Measurements from ENCODE around the gene OR6P1. TPM values are rescaled to one million over a fixed set of nuclear protein-coding genes. Genes with fewer than 3 reads are reported as not detected.

The OR6P1 gene
- total RNA-seq, 1 donor from 2014 or later = not detected

DNA sequence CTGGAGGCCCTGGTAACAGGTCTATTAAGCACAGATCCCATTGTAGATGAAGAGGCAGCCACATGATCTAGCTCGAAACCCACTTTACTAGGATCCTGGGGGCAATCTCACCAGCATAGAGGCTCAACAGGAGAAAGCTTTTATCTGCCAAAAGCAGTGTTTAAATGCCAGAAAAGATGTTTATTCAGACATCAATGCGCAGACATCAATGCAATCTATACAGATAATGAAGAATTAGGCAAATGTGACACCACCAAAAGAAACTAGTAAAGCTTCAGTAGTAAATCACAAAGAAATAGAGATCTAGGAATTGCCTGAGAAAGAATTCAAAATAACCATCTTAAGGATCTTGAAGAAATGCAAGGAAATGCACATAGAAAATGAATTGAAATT, 48.7 kb downstream of the OR6P1 start:
- H3K9ac ChIP-seq (ENCODE audit: low read depth in 1 of 3, low read length in 3 of 3) = no peak overlapping the region
- H3K27ac ChIP-seq (ENCODE audit: low read depth, low read length) = no peak overlapping the region
- H3K4me3 ChIP-seq (ENCODE audit: low read length in 3 of 3) = no peak overlapping the region
- H3K36me3 ChIP-seq (ENCODE audit: control insufficient read depth in 3 of 3, insufficient read depth in 3 of 3, low read length in 3 of 3) = no peaks in the 10 kb centered on the region
- no peaks in the 10 kb centered on the region for H3K4me1 ChIP-seq (ENCODE audit: control insufficient read depth in 3 of 3, insufficient read depth in 3 of 3, low read length in 3 of 3)
- H3K9me3 ChIP-seq (ENCODE audit: control insufficient read depth in 3 of 3, low read length in 3 of 3) = no peaks in the 10 kb centered on the region
- H3K27me3 ChIP-seq (ENCODE audit: control insufficient read depth in 3 of 3, insufficient read depth in 3 of 3, low read length in 3 of 3) = no peaks in the 10 kb centered on the region

DNA sequence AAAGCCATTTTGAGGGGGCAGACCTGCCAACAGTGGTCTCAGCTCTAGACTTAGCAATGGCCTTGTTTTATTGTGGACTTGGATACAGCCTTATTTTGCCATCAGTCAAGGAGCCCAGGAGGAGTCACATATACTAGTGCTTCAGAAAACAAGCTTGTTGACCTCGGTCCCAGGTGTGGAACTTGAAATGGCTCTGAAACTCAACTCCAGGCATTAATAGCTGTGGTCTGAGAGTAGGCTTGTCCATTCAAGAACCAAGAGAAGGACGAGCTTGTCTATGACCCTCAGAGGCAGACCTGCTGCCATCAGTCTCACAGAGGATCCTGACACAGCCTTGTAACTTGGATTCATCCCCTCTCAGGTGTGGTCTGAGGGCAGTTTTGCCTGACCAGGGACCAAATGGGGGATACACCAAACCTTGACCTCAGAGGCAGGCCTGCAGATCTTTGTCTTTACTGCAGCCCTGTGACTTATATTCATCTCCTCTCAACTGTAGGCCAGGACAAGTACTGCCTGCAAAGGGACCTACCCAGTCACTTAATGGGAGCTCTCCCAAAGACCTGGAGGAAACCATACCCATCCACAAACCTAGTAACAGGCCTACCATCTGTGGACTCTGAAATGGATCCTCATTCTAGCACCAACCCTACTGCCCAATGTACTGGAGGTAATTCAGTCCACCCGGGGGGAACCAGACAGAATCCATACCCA, 49.3 kb downstream of the OR6P1 start:
- Histone ChIP-seq H3K9ac (ENCODE audit: low read depth in 1 of 3, low read length in 3 of 3) (no peak overlapping the region), H3K4me3 (ENCODE audit: low read length in 3 of 3) (no peak overlapping the region), H3K9me3 (ENCODE audit: control insufficient read depth in 3 of 3, low read length in 3 of 3) (no peaks in the 10 kb centered on the region), H3K27me3 (ENCODE audit: control insufficient read depth in 3 of 3, insufficient read depth in 3 of 3, low read length in 3 of 3) (no peaks in the 10 kb centered on the region), H3K36me3 (ENCODE audit: control insufficient read depth in 3 of 3, insufficient read depth in 3 of 3, low read length in 3 of 3) (no peaks in the 10 kb centered on the region), H3K27ac (ENCODE audit: low read depth, low read length) (no peak overlapping the region), H3K4me1 (ENCODE audit: control insufficient read depth in 3 of 3, insufficient read depth in 3 of 3, low read length in 3 of 3) (no peaks in the 10 kb centered on the region)

DNA sequence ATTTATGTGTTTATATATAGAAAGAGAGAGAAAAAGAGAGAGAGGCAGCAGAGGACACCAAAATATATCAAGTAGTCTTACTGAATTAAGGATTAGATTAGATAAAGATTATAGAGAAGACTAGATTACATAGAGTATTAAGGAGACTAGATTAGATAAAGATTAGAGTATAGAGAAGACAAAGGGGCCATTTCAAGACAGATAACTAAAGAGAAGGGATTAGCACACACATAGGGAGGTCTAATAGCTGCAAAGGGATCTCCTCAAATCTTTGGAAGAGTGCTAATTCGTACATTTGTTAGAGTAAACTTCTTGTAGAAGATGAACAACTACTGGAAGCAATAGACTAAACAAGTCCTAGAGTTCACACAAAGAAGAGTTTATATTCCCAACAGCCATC, 50.4 kb downstream of the OR6P1 start:
- Histone ChIP-seq H3K27ac (ENCODE audit: low read depth, low read length) (no peak overlapping the region), H3K9ac (ENCODE audit: low read depth in 1 of 3, low read length in 3 of 3) (no peak overlapping the region), H3K36me3 (ENCODE audit: control insufficient read depth in 3 of 3, insufficient read depth in 3 of 3, low read length in 3 of 3) (no peaks in the 10 kb centered on the region), H3K27me3 (ENCODE audit: control insufficient read depth in 3 of 3, insufficient read depth in 3 of 3, low read length in 3 of 3) (no peaks in the 10 kb centered on the region), H3K4me3 (ENCODE audit: low read length in 3 of 3) (no peak overlapping the region), H3K9me3 (ENCODE audit: control insufficient read depth in 3 of 3, low read length in 3 of 3) (no peaks in the 10 kb centered on the region), H3K4me1 (ENCODE audit: control insufficient read depth in 3 of 3, insufficient read depth in 3 of 3, low read length in 3 of 3) (no peaks in the 10 kb centered on the region)

DNA sequence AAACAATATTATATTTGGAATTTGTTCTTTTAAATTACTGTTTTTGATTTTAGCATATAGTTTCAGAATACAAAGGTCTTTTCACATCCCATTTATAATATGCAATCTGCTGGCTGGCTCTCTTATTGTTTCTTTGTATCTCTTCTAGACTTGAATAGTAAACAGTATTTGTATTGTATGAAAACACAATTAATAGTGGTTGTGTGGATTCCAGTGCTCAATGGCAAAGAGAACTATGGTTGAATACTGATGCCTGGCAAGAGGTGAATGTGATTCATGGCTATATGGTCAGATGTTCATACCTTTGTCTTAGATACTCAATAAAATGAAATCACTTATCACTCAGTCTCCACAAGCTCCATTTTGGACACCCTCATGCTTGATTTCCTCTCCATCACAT, 53.4 kb downstream of the OR6P1 start:
- Histone ChIP-seq H3K4me3 (ENCODE audit: low read length in 3 of 3) (no peak overlapping the region), H3K9me3 (ENCODE audit: control insufficient read depth in 3 of 3, low read length in 3 of 3) (no peaks in the 10 kb centered on the region), H3K27me3 (ENCODE audit: control insufficient read depth in 3 of 3, insufficient read depth in 3 of 3, low read length in 3 of 3) (no peaks in the 10 kb centered on the region), H3K9ac (ENCODE audit: low read depth in 1 of 3, low read length in 3 of 3) (no peak overlapping the region), H3K4me1 (ENCODE audit: control insufficient read depth in 3 of 3, insufficient read depth in 3 of 3, low read length in 3 of 3) (no peaks in the 10 kb centered on the region), H3K36me3 (ENCODE audit: control insufficient read depth in 3 of 3, insufficient read depth in 3 of 3, low read length in 3 of 3) (no peaks in the 10 kb centered on the region), H3K27ac (ENCODE audit: low read depth, low read length) (no peak overlapping the region)

Other genes with a start within 250 kb of the OR6P1 start
- gene CD1B, start 239.0 kb downstream of the OR6P1 start, total RNA-seq = not detected
- 0.52 TPM for gene CD1E, start 216.7 kb downstream of the OR6P1 start, total RNA-seq
- not detected for gene OR10T2, start 171.1 kb downstream of the OR6P1 start, total RNA-seq
- gene OR10K2, start 144.3 kb downstream of the OR6P1 start, total RNA-seq = not detected
- not detected for gene OR10K1, start 108.7 kb downstream of the OR6P1 start, total RNA-seq
- not detected for gene OR10R2, start 98.4 kb downstream of the OR6P1 start, total RNA-seq
- not detected for gene OR6Y1, start 16.2 kb downstream of the OR6P1 start, total RNA-seq
- not detected for gene OR10X1, start 9.3 kb upstream of the OR6P1 start, total RNA-seq
- gene OR10Z1, start 34.7 kb upstream of the OR6P1 start, total RNA-seq = not detected
- gene SPTA1, start 116.1 kb upstream of the OR6P1 start, total RNA-seq = 4.7 TPM
- not detected for gene OR6K2, start 130.1 kb upstream of the OR6P1 start, total RNA-seq
- gene OR6K3, start 150.1 kb upstream of the OR6P1 start, total RNA-seq = not detected
- gene OR6K6, start 184.1 kb upstream of the OR6P1 start, total RNA-seq = not detected
- gene OR6N1, start 201.6 kb upstream of the OR6P1 start, total RNA-seq = not detected
- not detected for gene OR6N2, start 210.6 kb upstream of the OR6P1 start, total RNA-seq

Data from skeletal muscle tissue (tissue), 4 donors.